ENCODE measurements around the gene PCSK5.
"Not testable (repeated sequence)": the region's sequence is repeated elsewhere in the genome, so short reads cannot be mapped to it uniquely, and the experiment has no call there.

The PCSK5 gene

GRCh38 chr9:75891277-75891741 lies 836 bp downstream of the PCSK5 start:
- no peak for DNase-seq

- DNase-seq: no peak
Measured at GRCh38 chr9:75891771-75892215, 1.3 kb downstream of the PCSK5 start.

GRCh38 chr9:75892216-75892911 lies 1.9 kb downstream of the PCSK5 start:
- peak; percentile 2 for DNase-seq

GRCh38 chr9:75893106-75893505 lies 2.6 kb downstream of the PCSK5 start:
- DNase-seq: no peak

GRCh38 chr9:75894566-75894965 lies 4.1 kb downstream of the PCSK5 start:
- no peak for DNase-seq

GRCh38 chr9:75895112-75895511 lies 4.6 kb downstream of the PCSK5 start:
- no peak for DNase-seq

GRCh38 chr9:75896193-75896592 lies 5.7 kb downstream of the PCSK5 start:
- no peak for DNase-seq

- not testable (repeated sequence) for DNase-seq
Measured at GRCh38 chr9:75900893-75901524, 10.5 kb downstream of the PCSK5 start.

- no peak for DNase-seq
Measured at GRCh38 chr9:75903785-75904360, 13.4 kb downstream of the PCSK5 start.

- no peak for DNase-seq
Measured at GRCh38 chr9:75904364-75904763, 13.9 kb downstream of the PCSK5 start.

GRCh38 chr9:75906531-75906930 lies 16.1 kb downstream of the PCSK5 start:
- DNase-seq: no peak

GRCh38 chr9:75907329-75907728 lies 16.9 kb downstream of the PCSK5 start:
- no peak for DNase-seq

GRCh38 chr9:75907923-75908322 lies 17.4 kb downstream of the PCSK5 start:
- no peak for DNase-seq

GRCh38 chr9:75909776-75910175 lies 19.3 kb downstream of the PCSK5 start:
- DNase-seq: peak; percentile 35

GRCh38 chr9:75910731-75911130 lies 20.3 kb downstream of the PCSK5 start:
- no peak for DNase-seq

GRCh38 chr9:75911390-75911789 lies 20.9 kb downstream of the PCSK5 start:
- DNase-seq: no peak

- no peak for DNase-seq
Measured at GRCh38 chr9:75912951-75913350, 22.5 kb downstream of the PCSK5 start.

GRCh38 chr9:75914002-75914401 lies 23.5 kb downstream of the PCSK5 start:
- DNase-seq: no peak

- DNase-seq: no peak
Measured at GRCh38 chr9:75914883-75915452, 24.5 kb downstream of the PCSK5 start.

GRCh38 chr9:75918154-75918553 lies 27.7 kb downstream of the PCSK5 start:
- DNase-seq: no peak

GRCh38 chr9:75918909-75919308 lies 28.4 kb downstream of the PCSK5 start:
- DNase-seq: no peak

GRCh38 chr9:75921391-75922127 lies 31.1 kb downstream of the PCSK5 start:
- no peak for DNase-seq

- no peak for DNase-seq
Measured at GRCh38 chr9:75926385-75926784, 35.9 kb downstream of the PCSK5 start.
